Fibroblast of the conjunctiva (primary cell): Measurements from ENCODE around the gene CHCHD6.

ENCODE experiments used
- DNase-seq: peaks from one replicate; pipeline ENCODE4 v3.0.0-alpha.2; 2010; ENCODE audit warnings: low read depth

Gene CHCHD6

DNA sequence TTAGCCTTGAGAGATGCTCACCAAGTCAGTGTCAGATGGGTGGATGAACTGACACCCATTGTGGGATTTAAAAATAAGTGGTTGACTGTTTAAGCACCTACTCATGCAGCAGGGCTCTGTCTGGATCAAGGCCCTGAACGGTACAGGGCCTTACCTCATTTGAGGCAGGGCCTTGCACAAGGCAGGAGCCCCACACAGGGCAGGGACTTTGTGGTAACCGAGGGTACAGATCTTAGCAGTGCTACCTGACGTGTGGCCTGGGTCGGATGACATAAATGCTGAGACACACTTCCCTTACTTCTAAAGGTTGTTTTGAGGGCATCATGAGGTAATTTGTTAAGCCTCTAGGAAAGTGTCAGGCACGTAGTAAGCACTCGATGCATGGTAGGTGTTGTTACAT is 219.4 kb downstream of the CHCHD6 start:
- DNase-seq = no peak

DNA sequence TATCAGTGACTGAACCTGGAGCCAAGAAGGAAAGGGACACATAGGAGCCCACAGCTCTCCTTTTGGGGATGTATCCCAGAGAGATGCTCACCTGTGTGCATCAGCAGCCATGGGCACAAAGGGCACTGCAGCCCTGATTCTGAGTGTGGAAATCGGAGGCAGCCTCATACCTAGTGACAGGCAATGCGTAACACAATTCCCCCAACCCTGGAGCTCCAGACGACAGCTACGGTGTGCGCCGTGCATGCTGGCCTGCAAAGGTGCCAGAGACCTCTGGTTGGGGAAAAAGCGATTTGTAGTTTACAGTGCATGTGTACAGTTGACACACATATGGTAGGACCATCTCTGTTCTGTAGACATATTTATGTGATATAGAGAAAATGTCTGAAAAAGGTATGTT is 219.9 kb downstream of the CHCHD6 start:
- no peak for DNase-seq

DNA sequence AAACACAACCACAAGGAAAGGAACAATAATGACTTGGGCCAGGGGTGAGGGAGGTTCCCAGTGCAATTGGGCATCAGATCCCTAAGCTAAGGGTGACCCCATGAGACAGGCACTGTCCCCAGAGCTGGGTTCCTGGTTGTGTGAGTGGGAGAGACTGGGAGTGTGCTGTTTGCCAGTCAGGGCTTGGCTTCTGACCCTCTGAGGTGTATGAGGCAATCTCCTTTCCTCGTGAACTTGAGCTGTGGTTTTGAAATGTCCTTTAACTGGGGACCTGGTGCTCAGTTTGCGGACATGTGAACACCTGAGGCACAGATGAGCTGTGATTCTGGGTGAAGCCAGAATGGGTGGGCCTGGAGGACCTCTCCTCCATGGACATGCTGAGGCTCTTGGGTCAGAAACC is 220.4 kb downstream of the CHCHD6 start:
- no peak for DNase-seq

DNA sequence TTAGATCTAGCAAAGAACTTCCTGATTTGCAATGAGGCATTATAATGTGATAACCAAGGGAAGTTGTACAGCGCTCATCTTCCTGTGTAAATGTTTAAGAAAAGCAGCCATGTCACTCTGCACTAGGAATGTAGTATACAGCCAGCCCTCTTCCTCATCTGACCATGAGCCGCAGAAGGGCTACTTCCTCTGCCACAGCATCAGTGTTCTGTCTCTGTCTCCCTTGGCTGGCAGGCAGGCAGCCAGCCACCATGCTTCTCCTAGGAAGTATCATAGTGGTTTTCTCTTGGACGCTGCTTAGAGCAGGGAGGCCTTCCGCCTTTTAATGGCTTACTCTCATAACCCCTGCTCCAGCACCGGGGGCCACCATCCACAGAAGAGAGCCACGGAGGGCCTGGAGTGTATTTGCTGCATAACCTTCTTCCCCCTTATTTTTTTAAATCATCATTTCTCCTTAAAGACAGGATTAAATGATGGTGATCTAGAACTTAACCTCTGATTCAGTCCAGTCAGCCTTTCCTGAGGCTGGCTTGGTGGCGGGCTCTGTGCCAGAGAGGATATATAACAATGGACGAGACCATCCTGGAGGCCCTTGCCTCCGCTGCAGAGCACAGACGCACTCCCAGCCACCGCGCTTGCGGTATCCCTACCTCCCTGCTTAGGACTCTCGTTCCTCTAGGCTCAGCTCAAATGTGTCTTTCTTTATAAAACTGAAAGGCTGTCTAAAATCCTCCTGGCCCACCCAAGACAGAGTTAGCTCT is 221.6 kb downstream of the CHCHD6 start:
- DNase-seq = no peak

DNA sequence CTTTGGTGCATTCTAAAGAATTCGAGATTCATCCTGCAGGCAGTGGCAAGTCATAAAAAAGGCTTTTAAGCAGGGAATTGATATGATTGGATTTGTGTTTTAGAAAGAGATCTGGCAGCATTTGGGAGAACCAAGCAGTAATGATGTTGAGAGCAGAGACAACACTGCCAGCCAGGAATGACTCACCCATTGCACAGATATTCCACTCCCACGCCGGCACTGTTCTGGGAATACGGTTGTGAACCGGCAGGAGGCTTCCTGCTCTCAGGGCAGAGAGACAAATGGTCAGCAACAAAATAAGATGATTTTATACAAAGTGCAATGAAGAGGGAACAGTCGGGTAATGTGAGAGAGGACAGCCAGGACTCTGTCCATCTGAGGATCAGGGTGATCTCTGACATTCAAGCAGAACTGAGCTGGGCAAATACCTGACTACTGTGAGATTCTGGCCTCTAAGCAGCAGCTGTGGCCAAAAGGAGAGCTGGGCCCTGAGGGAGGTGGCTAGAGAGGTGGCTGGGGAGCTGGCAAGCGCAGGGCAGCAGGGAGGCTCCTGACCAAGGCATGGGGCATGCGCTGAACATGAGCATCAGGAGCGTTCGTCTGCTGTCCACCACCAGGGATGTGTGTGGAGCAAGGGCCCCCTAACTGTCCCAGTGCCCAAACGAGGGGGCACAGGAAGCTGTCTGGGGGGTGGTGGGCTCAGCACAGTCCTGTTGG is 222.8 kb downstream of the CHCHD6 start:
- DNase-seq = peak; percentile 65

DNA sequence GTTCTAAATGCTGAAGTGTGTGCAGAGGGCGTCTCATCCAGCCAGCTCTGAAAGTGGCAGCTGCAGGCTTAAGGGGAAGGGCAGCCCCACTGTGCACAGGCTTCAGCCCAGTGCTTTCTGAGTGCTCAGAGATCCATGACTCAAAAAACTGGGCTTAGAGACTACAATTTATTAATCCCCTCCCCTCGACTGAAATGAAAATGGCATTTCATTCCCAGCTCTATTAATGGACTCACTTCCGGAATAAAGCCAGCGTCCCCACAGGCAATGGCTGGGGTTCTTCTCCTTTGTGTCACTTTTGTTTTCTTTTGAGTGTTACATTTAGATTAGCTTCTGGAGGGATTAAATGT is 223.3 kb downstream of the CHCHD6 start:
- DNase-seq = no peak

DNA sequence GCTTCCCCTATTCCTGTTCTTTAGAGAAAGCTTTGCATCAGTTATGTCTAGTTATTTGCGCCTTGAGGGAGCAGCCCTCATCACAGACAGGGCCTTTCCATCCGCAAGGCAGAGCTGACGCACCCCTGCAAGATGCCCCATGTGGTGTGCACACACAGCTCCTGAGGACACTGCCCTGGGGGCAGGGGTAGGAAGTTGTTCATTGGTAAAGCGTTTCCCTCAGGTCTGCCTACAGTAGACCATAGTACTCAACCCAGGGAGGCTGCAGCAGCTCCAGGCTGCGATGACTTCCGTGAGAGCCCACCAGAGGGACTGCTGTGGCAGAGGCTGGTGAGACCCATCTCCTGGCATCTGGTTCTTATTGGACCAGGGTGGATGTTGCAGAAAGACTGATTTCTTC is 223.8 kb downstream of the CHCHD6 start:
- DNase-seq = no peak

DNA sequence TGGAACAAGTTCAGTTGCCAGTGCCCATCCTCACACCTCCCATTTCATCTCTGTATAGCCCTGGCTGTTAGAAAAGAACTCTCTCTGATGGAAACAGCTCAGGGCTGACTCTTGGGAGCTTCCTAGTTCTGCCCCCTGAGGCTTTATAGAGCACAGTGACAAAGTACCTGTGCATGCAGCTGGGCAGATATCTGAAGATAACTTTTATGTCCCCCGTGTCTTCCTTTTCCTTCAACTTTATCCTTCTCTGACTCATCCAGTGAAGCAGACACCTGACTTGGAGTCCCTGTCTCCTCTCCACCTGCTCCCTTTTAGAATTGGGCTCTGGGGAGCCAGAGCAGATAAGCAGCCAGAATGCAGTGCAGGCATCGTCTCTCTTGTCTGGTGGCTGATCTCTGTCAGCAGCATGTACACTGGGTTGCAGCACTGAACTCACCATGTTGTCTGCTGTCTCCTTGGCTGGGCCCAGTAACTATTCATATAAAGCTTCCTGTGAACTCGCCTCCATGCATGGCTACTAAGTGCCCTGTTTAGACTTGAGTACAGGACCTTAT is 225.0 kb downstream of the CHCHD6 start:
- DNase-seq = no peak

DNA sequence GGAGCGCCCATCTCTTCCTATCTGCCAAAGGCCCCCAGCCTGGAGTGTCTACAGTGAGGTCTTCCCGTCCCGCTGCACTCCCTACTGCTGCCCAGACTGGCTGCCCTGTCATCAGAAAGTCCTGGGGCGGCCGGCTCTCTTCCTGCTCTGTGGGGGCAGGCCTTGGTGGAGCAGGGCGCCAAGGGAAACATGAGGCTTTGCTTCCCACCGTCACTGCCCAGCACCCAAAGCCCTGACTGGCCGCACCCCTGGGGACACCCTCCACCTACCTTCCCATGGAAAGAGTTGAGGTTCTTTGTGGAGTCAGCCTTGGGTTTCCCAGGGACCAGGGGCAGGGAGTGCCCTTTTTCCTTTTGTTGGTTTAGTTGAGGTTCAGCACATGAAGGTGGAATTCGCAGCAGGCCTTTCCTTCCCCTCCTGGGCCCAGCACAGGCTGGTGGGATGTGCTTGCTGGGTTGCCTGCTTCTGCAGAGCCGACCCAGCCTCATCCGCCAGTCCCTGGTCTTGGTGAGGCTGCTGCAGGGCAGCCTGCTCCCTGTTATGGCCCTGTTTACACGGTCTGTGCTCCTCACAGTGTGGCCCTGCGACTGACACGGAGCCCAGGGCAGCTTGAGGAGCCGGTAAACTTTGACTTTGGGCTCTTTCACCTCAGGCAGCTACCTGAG is 227.0 kb downstream of the CHCHD6 start:
- no peak for DNase-seq

DNA sequence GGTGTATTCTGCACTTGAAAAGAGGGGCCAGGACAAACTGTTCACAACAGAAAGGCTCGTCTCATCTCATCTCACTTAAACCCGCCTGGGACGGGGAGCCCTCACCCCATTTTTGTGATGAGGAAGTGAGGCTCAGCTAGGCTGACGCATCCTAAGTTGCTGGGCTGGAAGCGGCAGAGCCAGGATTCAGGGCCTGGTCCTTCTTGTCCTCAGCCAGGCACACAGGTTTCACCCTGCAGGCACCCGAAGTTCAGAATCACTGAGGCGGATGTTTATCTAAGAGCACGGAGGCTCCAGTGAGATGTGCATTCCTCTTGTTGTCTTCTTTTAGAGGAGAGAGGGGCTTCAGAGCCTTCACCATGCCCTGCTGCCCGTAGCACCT is 227.8 kb downstream of the CHCHD6 start:
- no peak for DNase-seq

DNA sequence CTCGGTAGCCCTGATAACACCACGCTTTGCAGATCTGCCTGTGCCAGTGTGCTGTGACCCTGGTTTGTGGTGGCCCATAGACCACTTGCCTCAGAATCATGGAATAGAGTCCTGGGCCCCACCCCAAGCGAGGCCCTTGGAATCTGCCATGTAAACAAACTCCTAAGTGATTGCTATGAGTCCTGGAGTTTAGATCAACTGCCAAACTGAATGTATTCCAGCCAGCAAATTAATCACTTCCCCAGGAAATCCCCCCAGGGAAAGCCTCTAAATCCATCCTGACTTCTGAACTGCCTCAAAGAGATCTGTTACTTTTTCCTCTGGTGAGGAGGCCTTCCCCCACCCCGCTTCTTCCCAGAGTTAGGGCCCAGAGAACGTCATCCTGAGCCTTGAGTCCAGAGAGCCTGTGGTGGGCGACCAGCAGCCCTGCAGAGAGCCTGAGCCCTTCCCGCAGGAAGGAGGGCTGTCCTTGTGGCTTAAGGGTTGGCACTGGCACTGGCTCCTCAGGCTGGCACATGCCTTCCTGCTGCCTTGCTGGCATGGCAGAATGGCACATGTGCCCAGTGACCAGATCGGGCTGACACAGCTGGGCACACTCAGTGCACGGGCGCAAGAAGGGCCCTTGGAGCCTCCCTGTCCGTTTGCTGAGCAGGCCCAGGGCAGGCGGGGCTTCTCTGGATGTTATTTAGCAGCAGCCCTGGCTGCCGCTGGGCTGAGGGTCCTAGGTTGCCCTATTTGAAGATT is 228.3 kb downstream of the CHCHD6 start:
- peak; percentile 16 for DNase-seq

DNA sequence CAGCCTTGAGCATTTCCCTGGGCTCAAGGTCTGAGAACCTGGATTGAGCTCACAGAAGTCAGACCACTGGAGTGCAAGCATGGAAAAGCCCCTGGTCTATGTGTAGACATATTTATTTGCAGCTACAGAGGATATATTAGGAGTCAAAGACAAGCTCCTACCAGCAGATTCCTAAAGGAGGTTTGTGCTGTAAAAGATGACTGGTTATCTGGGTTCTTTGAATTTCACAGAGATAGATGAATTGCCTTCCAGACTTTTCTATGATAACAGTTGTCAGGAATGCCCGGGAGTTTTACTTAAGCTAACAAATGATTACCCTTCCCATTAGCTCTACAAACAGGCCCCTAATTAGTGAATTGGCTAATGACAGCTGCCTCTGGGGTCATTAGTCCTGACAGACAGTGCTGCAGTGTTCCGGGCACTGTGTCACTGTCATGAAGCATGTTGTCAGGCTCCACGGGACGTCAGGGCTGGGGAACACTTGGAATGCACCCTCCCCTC is 230.0 kb downstream of the CHCHD6 start:
- no peak for DNase-seq

DNA sequence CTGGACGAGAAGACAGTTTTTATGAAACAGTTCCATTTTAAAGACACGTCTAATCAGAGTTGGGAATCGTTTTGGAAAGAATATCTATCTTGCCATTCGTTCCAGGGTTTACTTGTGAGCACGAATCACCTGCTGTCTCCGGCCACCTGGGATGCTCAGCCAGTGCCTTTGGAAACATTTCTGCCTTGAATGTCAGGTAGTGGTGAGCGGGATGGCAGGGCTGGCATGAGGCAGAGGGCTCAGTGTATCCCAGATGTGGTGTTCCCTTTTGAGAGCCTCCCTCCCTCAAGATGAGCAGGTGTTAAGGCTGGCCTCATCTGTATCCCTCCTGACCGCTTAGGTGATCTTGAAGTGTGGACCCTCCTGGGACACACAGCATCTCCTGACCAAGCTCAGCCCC is 231.0 kb downstream of the CHCHD6 start:
- DNase-seq = no peak

DNA sequence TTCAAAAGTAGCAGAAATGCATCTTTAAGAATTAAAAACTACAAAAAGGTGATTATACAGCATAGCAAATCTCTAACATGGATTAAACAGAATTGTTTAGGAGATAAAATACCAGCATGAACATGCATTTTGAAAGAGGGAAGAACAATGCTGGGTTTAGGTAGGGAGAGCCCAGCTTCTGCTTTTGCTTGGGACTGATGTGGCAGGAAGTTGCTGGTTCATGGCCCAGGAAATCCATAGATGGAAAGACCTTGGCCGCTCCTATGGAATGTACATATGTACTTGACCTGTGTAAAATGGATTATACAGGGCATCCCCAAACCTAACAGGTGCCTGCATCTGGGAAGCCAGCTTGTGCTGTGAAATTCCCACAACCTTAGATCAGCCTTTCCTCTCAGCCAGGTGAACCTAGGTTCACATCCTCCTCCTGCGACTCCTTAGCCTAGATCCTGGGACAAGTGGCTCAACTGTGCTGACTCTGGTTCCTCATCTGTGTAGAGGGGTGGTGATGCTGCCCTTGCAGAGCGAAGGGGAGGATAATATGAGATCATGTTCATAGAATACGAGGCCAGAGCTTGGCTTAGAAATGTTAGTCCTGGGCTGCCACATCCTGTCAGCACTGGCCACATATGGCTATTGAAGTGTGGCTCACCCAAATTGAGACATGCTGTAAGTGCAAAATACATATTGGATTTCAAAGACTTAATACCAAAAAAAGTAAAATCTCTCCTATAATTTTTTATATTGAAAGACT is 231.9 kb downstream of the CHCHD6 start:
- no peak for DNase-seq

DNA sequence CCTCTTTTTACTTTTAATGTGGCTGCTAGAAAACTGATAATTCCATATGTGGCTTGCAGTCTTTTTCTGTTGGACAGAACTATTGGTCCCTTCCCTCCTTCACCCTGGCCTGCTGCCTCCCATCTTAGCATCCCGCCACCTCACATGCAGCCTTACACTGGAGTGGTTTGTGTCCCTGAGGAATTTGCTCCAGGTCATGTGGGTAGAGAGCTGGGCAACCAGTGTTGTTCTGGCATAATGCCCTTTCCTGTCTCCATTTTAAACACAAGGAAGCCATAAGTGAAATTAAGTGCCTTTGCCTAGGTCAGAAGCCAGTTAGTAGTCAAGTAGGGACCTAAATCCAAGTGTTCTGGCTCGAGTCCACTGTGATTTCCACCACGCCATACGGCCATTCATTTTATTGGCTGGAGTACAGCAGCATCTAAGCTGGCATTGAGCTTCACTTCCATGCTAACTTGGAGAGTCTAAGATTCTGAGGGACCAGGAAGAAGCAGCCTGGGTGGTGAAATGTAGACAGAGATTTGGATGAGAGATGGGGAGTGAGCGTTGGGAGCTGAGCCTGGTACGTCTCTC is 232.9 kb downstream of the CHCHD6 start:
- no peak for DNase-seq

DNA sequence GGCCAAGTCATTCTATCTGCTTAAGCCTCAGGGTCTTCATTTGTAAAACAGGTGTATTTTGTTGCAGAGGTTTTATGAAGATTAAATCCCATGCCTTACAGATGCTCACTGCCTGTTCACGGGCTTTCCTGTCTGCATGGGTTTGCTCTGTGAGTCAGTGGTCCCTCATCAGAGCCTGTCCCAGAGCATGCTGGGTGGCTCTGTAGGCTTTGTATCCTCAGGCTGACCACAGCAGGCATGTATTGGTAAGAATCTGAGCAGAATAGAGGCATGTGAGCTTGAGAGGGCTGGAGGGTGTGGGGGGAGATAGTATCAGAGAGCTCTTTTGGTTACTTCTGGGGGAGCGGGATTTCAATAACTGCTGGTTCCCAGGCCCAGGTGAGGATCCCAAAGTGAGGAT is 233.5 kb downstream of the CHCHD6 start:
- DNase-seq = no peak

DNA sequence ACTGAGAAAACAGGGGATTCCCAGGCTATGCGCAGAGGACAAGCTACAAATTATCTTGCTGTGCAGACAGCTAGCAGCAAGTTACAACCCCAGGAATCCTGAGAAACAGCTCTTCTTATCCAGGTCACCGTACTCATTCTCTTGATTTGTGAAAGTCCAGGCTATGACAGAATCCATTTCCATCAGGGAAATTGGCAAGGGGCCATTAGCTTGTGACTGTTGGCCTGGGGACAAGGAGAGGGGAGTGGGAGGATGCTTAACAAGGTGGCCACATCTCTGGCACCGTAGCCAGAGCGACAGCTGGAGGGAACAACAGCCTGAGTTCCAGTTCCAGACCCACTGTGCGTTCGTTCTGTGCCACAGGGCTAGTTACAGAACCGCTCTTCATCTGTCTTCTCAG is 233.9 kb downstream of the CHCHD6 start:
- no peak for DNase-seq

DNA sequence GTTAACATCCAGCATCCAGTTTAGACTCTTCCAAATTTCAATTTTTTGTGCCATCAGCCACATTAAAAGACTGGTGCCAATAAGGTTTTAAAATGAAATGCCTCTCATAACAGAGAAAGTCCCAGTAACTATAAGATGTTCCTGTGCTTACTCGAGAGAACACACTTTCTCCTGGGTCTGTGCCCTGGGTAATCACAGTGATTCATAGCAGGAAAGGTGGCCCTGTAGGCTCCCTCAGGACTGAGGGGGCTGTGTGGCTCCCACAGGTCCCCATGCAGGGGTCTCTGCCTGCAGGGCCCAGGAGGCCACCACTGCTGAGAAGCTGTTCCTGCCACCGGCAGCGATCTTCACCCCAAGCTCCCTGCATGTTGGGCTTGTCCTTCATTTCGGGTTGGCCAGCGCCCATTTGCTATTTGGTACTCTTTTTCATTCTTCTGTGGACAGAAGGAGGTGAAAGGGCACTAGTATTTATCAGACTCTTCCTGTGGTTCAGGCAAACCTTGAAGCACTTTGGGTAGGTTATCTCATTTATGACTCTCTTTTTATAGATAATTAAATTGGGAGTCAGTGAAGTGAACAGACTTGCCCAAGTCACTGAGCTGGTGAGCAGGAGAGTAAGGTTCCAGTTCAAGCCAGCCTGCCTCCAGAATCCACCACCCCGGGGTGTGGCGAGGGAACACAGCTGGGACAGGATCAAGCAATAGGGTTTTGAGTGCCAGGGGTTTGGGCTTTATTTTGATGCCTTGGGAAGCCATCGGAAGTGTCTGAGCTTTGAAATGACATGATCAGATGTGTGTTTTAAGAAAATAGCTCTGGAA is 234.7 kb downstream of the CHCHD6 start:
- no peak for DNase-seq

DNA sequence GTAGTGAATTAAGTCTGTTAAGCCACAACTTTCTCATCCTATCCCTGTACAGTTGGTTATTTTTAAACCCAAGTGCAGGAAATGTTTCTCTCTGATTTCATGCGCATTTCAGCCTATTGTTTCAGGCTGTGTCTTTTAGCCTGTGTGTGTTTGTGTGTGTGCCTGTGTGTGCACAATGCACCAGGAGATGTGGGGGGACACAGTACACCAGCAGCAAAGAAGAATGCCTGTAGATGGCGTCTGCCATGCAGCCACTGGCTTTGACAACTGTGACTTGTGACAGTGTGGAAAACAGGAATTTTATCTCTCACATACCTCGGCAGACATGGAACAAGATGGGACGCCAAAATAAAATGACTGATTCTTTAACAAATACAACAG is 235.3 kb downstream of the CHCHD6 start:
- DNase-seq = no peak

DNA sequence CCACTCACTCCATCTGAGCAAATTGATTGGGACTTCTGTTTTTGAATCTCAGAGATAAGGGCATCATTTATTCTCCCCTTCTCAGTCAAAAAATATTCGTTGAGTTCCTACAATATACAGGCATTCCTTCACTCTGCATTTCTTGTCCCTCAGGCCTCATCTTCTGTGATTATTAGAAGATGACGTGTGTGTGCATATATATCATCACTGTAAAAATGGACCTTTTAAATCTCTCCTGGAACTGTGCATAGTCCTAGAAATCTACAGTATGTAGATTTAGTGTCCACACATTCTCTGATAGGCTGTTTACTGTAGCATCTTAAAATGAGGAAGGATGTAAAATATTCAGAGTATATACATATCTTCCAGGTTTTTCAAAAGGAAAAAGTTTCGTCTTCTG is 235.7 kb downstream of the CHCHD6 start:
- no peak for DNase-seq
